MCF 10A (cell line): ENCODE data around the gene NECAB2. TPM values are rescaled to one million over a fixed set of nuclear protein-coding genes. Genes with fewer than 3 reads are reported as not detected.

ENCODE experiments used
- BruUV-seq: library from RNA; stranded (reverse); fragments of 400-500 nt; replicated peaks from 2 replicates; lab custom pipeline; 2021; lab: Mats Ljungman, UMichigan
- CTCF ChIA-PET: fragments of 300-600 bp; sonication (Branson Sonifier 250); formaldehyde crosslinking; extraction: SDS; loops from one replicate; lab custom pipeline; 2021; ENCODE audit warnings: antibody characterized with exemption, inconsistent platforms; lab: Yijun Ruan, JAX
- POLR2A ChIA-PET: fragments of 300-600, 350-650 bp; sonication (Branson Sonifier 250); formaldehyde crosslinking; extraction: SDS; loops from one replicate; lab custom pipeline; 2020; ENCODE audit warnings: antibody characterized with exemption, inconsistent platforms; lab: Yijun Ruan, JAX
- DNase-seq: peaks from one replicate; pipeline ENCODE4 v3.0.0-alpha.2; 2018; ENCODE audit not compliant: unreplicated experiment
- H3K27ac Mint-ChIP-seq: one replicate; pipeline ENCODE4 v1.8.0; 2022; ENCODE audit warnings: mild to moderate bottlenecking, low read depth, mixed read lengths; ENCODE audit not compliant: unreplicated experiment
- H3K27me3 Mint-ChIP-seq: one replicate; pipeline ENCODE4 v1.8.0; 2022; ENCODE audit warnings: mixed read lengths; ENCODE audit not compliant: insufficient read depth, unreplicated experiment
- H3K36me3 Mint-ChIP-seq: one replicate; pipeline ENCODE4 v1.8.0; 2022; ENCODE audit warnings: mild to moderate bottlenecking, moderate library complexity, mixed read lengths; ENCODE audit not compliant: insufficient read depth, unreplicated experiment
- H3K4me1 Mint-ChIP-seq: one replicate; pipeline ENCODE4 v1.8.0; 2022; ENCODE audit warnings: mixed read lengths; ENCODE audit not compliant: insufficient read depth, unreplicated experiment
- H3K4me3 Mint-ChIP-seq: one replicate; pipeline ENCODE4 v1.8.0; 2022; ENCODE audit warnings: mild to moderate bottlenecking, moderate library complexity, mixed read lengths; ENCODE audit not compliant: unreplicated experiment
- H3K9me3 Mint-ChIP-seq: one replicate; pipeline ENCODE4 v1.8.0; 2022; ENCODE audit warnings: mixed read lengths; ENCODE audit not compliant: unreplicated experiment
- intact Hi-C: fragments of 100-400 bp; cut with micrococcal nuclease; formaldehyde crosslinking; loops from 2 replicates; pipeline ENCODE4 v1.14.1; 2022
- total RNA-seq: library from RNA; stranded (reverse); gene quantifications from 2 replicates; pipeline ENCODE4 v1.2.3, GENCODE V29; 2022
- TF ChIP-seq, protein P1 (sequence below): fragments of 200-600 bp; IDR thresholded peaks from one replicate; pipeline ENCODE4 v1.8.0; 2022; ENCODE audit warnings: antibody characterized with exemption, mild to moderate bottlenecking; ENCODE audit not compliant: unreplicated experiment

The NECAB2 gene
- total RNA-seq, 1 experiment from 2014 or later, result 2.3 TPM

DNA sequence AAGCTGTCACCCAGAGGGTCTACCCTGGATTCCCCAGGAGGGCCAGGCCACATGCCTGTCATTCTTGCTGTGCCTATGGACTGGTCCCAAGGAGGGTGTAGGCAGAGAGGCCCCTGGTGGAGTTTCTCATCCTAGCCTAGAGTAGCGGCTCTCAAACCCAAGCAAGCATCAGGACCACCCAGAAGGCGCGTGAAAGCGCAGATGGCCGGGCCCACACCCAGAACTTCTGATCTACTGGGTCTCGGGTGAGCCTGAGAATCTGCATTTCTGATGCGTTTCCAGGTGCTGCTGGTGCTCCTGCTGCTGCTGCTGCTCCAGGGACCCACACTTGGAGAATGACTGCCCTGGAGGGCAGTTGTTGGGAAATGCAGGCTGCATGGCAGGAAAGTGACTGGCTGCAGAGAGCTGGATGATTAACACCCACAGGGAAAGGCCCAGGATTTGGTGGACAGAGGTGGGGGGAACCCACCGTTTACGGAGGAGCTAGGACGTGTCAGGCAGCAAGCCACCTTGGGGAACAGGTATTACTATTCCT lies 24.5 kb upstream of the NECAB2 start:
- Mint-ChIP-seq H3K36me3 (no peaks in the 10 kb centered on the region), H3K27me3 (no peaks in the 10 kb centered on the region), H3K9me3 (no peaks in the 10 kb centered on the region), H3K4me1 (no peaks in the 10 kb centered on the region), H3K27ac (no peak overlapping the region), H3K4me3 (no peak overlapping the region)
- TF ChIP-seq, protein P1, sequence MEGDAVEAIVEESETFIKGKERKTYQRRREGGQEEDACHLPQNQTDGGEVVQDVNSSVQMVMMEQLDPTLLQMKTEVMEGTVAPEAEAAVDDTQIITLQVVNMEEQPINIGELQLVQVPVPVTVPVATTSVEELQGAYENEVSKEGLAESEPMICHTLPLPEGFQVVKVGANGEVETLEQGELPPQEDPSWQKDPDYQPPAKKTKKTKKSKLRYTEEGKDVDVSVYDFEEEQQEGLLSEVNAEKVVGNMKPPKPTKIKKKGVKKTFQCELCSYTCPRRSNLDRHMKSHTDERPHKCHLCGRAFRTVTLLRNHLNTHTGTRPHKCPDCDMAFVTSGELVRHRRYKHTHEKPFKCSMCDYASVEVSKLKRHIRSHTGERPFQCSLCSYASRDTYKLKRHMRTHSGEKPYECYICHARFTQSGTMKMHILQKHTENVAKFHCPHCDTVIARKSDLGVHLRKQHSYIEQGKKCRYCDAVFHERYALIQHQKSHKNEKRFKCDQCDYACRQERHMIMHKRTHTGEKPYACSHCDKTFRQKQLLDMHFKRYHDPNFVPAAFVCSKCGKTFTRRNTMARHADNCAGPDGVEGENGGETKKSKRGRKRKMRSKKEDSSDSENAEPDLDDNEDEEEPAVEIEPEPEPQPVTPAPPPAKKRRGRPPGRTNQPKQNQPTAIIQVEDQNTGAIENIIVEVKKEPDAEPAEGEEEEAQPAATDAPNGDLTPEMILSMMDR, result no peak
- DNase-seq, result no peak
- POLR2A ChIA-PET, result interaction anchor here (0.6 to 0.8 kb wide), 2 partner anchors 11 to 73 kb away, joined by 3 to 4 read pairs; no protein-coding TSS in a partner anchor
- CTCF ChIA-PET, result interaction anchor here (0.6 to 1.4 kb wide), 7 partner anchors 10 to 124 kb away, joined by 3 to 6 read pairs (median 3); no protein-coding TSS in a partner anchor
- intact Hi-C loops, result no loop called here
- BruUV-seq, result no TSS peak

DNA sequence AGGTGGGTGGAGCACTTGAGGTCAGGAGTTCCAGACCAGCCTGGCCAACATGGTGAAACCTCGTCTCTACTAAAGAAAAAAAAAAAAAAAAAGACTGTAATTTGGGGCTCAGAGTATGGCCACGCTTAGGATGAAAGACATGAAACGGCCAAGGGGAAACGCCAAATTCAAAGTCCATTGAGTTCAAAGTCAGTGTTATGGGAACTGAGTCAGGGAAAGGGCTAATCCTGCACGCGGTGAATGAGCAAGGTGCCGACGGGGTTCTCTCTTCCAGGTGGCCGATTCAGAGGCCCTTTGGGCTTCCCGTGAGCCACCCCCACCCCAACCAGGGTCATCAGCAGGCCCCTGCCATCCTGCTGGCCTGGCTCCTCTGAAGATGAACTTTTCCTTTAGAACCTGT lies 22.5 kb upstream of the NECAB2 start:
- H3K36me3 Mint-ChIP-seq, result no peaks in the 10 kb centered on the region
- no peaks in the 10 kb centered on the region for H3K27me3 Mint-ChIP-seq
- BruUV-seq, result no TSS peak
- DNase-seq, result no peak
- TF ChIP-seq, protein P1, result no peak
- no peak overlapping the region for H3K27ac Mint-ChIP-seq
- POLR2A ChIA-PET, result no interaction called here
- no peak overlapping the region for H3K4me3 Mint-ChIP-seq
- CTCF ChIA-PET, result no interaction called here
- H3K9me3 Mint-ChIP-seq, result no peaks in the 10 kb centered on the region
- intact Hi-C loops, result no loop called here
- no peaks in the 10 kb centered on the region for H3K4me1 Mint-ChIP-seq

DNA sequence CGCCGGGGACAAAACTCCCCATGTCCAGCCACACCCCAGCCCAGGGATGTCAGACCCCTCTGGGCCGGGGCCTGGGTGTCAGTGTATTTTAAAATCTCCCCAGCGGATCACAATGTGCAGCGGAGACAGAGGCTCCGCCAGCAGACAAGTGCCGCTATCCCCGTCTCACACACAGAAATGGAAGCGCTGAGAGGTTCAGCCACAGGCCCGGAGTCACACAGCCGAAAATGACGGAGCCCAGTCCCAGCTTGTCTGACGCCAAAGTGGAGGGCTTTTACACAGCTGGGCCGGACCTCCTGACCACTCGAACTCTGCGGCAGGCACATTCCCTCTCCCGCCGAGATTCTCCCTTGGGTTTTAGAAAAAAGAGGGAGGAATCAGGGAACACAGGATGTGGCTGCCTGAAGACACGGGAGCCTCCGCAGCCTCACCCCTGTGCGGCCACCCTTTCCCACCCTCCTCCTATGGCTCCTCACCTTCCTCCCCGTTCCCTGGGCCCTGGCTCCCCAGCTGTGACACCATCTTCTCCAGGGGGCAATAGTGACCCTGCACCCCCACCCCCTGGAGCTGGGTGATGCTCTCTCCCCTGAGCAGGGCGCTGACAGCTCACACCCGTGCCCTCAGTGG lies 21.8 kb upstream of the NECAB2 start:
- no TSS peak for BruUV-seq
- TF ChIP-seq, protein P1, result no peak
- Mint-ChIP-seq H3K27ac (no peak overlapping the region), H3K36me3 (no peaks in the 10 kb centered on the region), H3K4me1 (no peaks in the 10 kb centered on the region), H3K4me3 (no peak overlapping the region), H3K9me3 (no peaks in the 10 kb centered on the region), H3K27me3 (no peaks in the 10 kb centered on the region)
- POLR2A ChIA-PET, result no interaction called here
- intact Hi-C loops, result no loop called here
- CTCF ChIA-PET, result interaction anchor here (1.2 to 2.0 kb wide), 2 partner anchors 19 to 119 kb away, joined by 5 to 6 read pairs; no protein-coding TSS in a partner anchor
- DNase-seq, result no peak

DNA sequence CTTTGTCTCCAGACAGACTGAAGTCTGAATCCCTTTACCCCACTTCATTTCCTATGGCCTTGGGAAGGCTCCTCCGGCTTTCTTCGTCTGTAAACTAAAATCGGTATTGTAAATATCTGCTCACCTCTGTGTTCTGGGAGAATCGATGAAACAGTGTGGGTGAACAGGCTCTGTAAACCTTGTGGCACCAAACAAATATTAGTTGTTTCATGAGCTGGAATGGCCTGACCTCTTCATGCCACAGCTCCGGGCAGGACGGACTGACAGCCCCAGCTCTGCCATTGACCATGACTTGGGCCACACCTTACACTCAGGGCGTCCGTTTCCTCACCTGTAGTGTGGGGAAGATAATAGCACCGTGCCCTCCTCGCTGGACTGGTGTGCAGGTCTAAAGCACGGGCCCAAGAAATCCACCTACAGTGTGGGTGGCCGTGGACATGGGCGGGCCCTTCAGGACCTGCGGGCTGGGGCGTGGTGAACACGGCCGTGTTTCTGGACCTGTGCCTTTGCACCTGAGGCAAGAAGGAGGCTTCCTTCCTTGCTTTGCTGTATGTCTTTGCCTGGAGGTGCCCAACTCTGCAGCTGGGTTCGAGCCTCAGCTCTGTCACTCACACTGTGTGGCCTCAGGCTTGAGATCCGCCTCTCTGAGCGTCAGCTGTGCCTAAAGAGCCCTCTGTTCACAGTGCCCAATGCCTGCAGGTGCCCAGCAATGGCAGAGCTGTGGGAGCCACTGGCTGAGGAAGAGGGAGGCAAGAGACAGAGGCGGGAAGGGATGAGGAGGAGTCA lies 21.1 kb upstream of the NECAB2 start:
- no TSS peak for BruUV-seq
- no peak overlapping the region for H3K4me3 Mint-ChIP-seq
- TF ChIP-seq, protein P1, result no peak
- H3K27me3 Mint-ChIP-seq, result no peaks in the 10 kb centered on the region
- POLR2A ChIA-PET, result no interaction called here
- no peaks in the 10 kb centered on the region for H3K36me3 Mint-ChIP-seq
- DNase-seq, result no peak
- intact Hi-C loops, result no loop called here
- no peaks in the 10 kb centered on the region for H3K4me1 Mint-ChIP-seq
- no peak overlapping the region for H3K27ac Mint-ChIP-seq
- no peaks in the 10 kb centered on the region for H3K9me3 Mint-ChIP-seq
- CTCF ChIA-PET, result interaction anchor here (0.6 to 2.1 kb wide), 5 partner anchors 9 to 202 kb away, joined by 3 to 6 read pairs (median 5); no protein-coding TSS in a partner anchor
